HepG2 (cell line): ENCODE results near the gene ZNF239. TPM values are rescaled to one million over a fixed set of nuclear protein-coding genes. Genes with fewer than 3 reads are reported as not detected.

Experiments used
- ATAC-seq: fragments of 200-7000 bp; cut with Tn5 transposase; 3 replicates; pipeline ENCODE4 v1.9.1; 2020; ENCODE audit warnings: mild to moderate bottlenecking, moderate library complexity
- BruUV-seq: library from RNA; stranded (reverse); fragments of 400-500 nt; replicated peaks from 2 replicates; lab custom pipeline; 2021; lab: Mats Ljungman, UMichigan
- CTCF ChIA-PET: fragments of 300-600 bp; formaldehyde crosslinking; extraction: SDS; loops from one replicate; lab custom pipeline; 2021; ENCODE audit warnings: low total read pairs, inconsistent platforms, low intra/inter-chr PET ratio; lab: Yijun Ruan, JAX
- POLR2A ChIA-PET: fragments of 350-600 bp; sonication (Branson Sonifier 250); formaldehyde crosslinking; loops from one replicate; lab custom pipeline; 2020; ENCODE audit warnings: antibody characterized with exemption, inconsistent platforms; lab: Yijun Ruan, JAX
- DNase-seq: peaks from one replicate; pipeline ENCODE4 v3.0.0-alpha.2; 2015; ENCODE audit warnings: low spot score
- FAIRE-seq: peaks from 3 replicates; lab custom pipeline; 2011; peaks lifted over from hg19 to GRCh38; lab: Jason Lieb, UNC
- H2AFZ ChIP-seq: one replicate; pipeline ENCODE4 v1.6.1; 2011; ENCODE audit warnings: low read length, inconsistent platforms
- H3K27ac ChIP-seq: fragments of 300-600 bp; 3 replicates; pipeline ENCODE4 v1.8.0; 2011; ENCODE audit warnings: mixed run types, mild to moderate bottlenecking, mixed read lengths, low read length, inconsistent platforms; ENCODE audit not compliant: insufficient read depth; ENCODE audit errors: extremely low read length
- H3K27me3 ChIP-seq, 2 experiments: fragments of 200-600 bp in 1 of 2; 2 replicates in 1 of 2; 3 replicates in 1 of 2; pipeline versions ENCODE4 v1.6.0 to v1.8.0; 2011; ENCODE audit warnings: low read length in 2 of 2, mild to moderate bottlenecking in 2 of 2, moderate library complexity in 2 of 2, inconsistent platforms in 1 of 2; ENCODE audit not compliant: insufficient read depth in 2 of 2, control insufficient read depth in 1 of 2
- H3K36me3 ChIP-seq, 2 experiments: fragments of 200-600 bp in 1 of 2; replicated peaks in 1 of 2; 2 replicates in 1 of 2; 3 replicates in 1 of 2; pipeline versions ENCODE4 v1.5.1 to v1.8.0; 2011; ENCODE audit warnings: low read length in 2 of 2, inconsistent platforms in 1 of 2; ENCODE audit not compliant: insufficient read depth in 2 of 2, control insufficient read depth in 1 of 2
- H3K4me1 ChIP-seq: 2 replicates; pipeline ENCODE4 v1.5.1; 2012; ENCODE audit warnings: low read length, inconsistent platforms; ENCODE audit not compliant: insufficient read depth
- H3K4me2 ChIP-seq: 2 replicates; pipeline ENCODE4 v1.6.0; 2011; ENCODE audit warnings: low read depth, low read length, inconsistent platforms
- H3K4me3 ChIP-seq, 3 experiments: fragments of 200-600 bp in 1 of 3; sonication (generic), shearing (Covaris generic) in 1 of 3; replicated peaks in 1 of 3; 2 replicates each; pipeline ENCODE4 v1.5.1; 2011 to 2016; ENCODE audit warnings: low read length in 3 of 3, inconsistent platforms in 2 of 3, low read depth in 2 of 3, mild to moderate bottlenecking in 2 of 3, control low read depth in 1 of 3, mixed read lengths in 1 of 3; ENCODE audit not compliant: insufficient read depth in 1 of 3
- H3K79me2 ChIP-seq: one replicate; pipeline ENCODE4 v1.6.1; 2011; ENCODE audit warnings: low read length, inconsistent platforms; ENCODE audit not compliant: insufficient read depth
- H3K9ac ChIP-seq: 2 replicates; pipeline ENCODE4 v1.6.0; 2011; ENCODE audit warnings: mild to moderate bottlenecking, low read depth, low read length, inconsistent platforms; ENCODE audit not compliant: insufficient read depth
- H3K9me3 ChIP-seq: 2 replicates; pipeline ENCODE4 v1.5.1; 2012; ENCODE audit warnings: mild to moderate bottlenecking, low read length
- H4K20me1 ChIP-seq: 2 replicates; pipeline ENCODE4 v1.6.0; 2011; ENCODE audit warnings: inconsistent platforms, mild to moderate bottlenecking, low read length, moderate library complexity; ENCODE audit not compliant: insufficient read depth
- BRD4 ChIP-seq: sonication (generic); formaldehyde crosslinking; IDR thresholded peaks from 2 replicates; pipeline ENCODE4 v1.4.0; 2020; ENCODE audit warnings: missing genetic modification reagents
- CBFB ChIP-seq: sonication (generic); formaldehyde crosslinking; IDR thresholded peaks from 2 replicates; pipeline ENCODE4 v1.4.0; 2020; ENCODE audit warnings: missing genetic modification reagents
- IRF2 ChIP-seq: IDR thresholded peaks from 2 replicates; pipeline ENCODE4 v1.6.1; 2018; ENCODE audit warnings: missing genetic modification reagents, missing compliant biosample characterization
- KAT2B ChIP-seq: fragments of 150-350 bp; IDR thresholded peaks from 2 replicates; pipeline ENCODE4 v1.6.1; 2014; ENCODE audit warnings: low read depth, low read length, borderline replicate concordance
- KLF11 ChIP-seq: IDR thresholded peaks from 2 replicates; pipeline ENCODE4 v1.6.1; 2016; ENCODE audit warnings: missing compliant biosample characterization
- LCORL ChIP-seq, 2 experiments: fragments of 450-650 bp in 1 of 2; sonication (generic) in 1 of 2; formaldehyde crosslinking in 1 of 2; IDR thresholded peaks; 2 replicates each; pipeline versions ENCODE4 v1.5.0 to v1.6.1; 2017 to 2020; ENCODE audit warnings: antibody characterized with exemption in 1 of 2, missing genetic modification reagents in 1 of 2
- POLR2G ChIP-seq: fragments of 200-400 bp; formaldehyde crosslinking; IDR thresholded peaks from 2 replicates; pipeline ENCODE4 v1.6.1; 2018; ENCODE audit warnings: mild to moderate bottlenecking, low read depth, low read length, moderate library complexity
- RARA ChIP-seq: IDR thresholded peaks from 2 replicates; pipeline ENCODE4 v1.6.1; 2016; ENCODE audit warnings: missing genetic modification reagents, missing compliant biosample characterization
- THYN1 ChIP-seq: sonication (generic); formaldehyde crosslinking; IDR thresholded peaks from 2 replicates; pipeline ENCODE4 v1.8.1; 2023; ENCODE audit warnings: low read depth, mild to moderate bottlenecking, moderate library complexity, missing genetic modification reagents, borderline replicate concordance
- TRIM24 ChIP-seq: sonication (generic); formaldehyde crosslinking; IDR thresholded peaks from 2 replicates; pipeline ENCODE4 v1.8.0; 2022; ENCODE audit warnings: mild to moderate bottlenecking, missing genetic modification reagents
- ZNF30 ChIP-seq: sonication (generic); formaldehyde crosslinking; IDR thresholded peaks from 2 replicates; pipeline ENCODE4 v1.5.0; 2020; ENCODE audit warnings: mild to moderate bottlenecking, missing genetic modification reagents
- ZNF33A ChIP-seq: sonication (generic); formaldehyde crosslinking; IDR thresholded peaks from 2 replicates; pipeline ENCODE4 v1.5.1; 2020; ENCODE audit warnings: missing genetic modification reagents, mild to moderate bottlenecking, moderate library complexity, borderline replicate concordance
- ZNF451 ChIP-seq: sonication (generic); formaldehyde crosslinking; IDR thresholded peaks from 2 replicates; pipeline ENCODE4 v1.5.0; 2020; ENCODE audit warnings: mild to moderate bottlenecking, missing genetic modification reagents
- ZNF546 ChIP-seq: sonication (generic); formaldehyde crosslinking; conservative IDR thresholded peaks from 2 replicates; pipeline ENCODE4 v1.8.1; 2023; ENCODE audit warnings: mild to moderate bottlenecking, missing genetic modification reagents
- ZNF749 ChIP-seq: sonication (generic); formaldehyde crosslinking; IDR thresholded peaks from 2 replicates; pipeline ENCODE4 v1.8.0; 2022; ENCODE audit warnings: mild to moderate bottlenecking, missing genetic modification reagents, moderate library complexity, borderline replicate concordance
- in situ Hi-C: cut with HindIII; loops from 2 replicates; pipeline ENCODE4 v1.10.0; 2017; ENCODE audit warnings: low pct_unique_long_range_greater_than_20kb; ENCODE audit not compliant: extremely low pct_ligation_motif_present
- intact Hi-C: fragments of 100-400 bp; cut with micrococcal nuclease; formaldehyde crosslinking; loops from one replicate; pipeline ENCODE4 v1.10.0; 2022; ENCODE audit not compliant: unreplicated experiment
- polyA plus RNA-seq, 8 experiments: library from polyadenylated mRNA; depleted of rRNA in 3 of 8; stranded (reverse) in 7 of 8; unstranded in 1 of 8; fragments of >200 nt; fragmentation: Illumina TruSeq in 4 of 8; extraction: Trizol in 4 of 8; gene quantifications; 2 replicates each; pipeline versions ENCODE4 v1.2.1 to v1.2.3, GENCODE V29; 2011 to 2016; ENCODE audit warnings: low read depth in 4 of 8, missing spikeins in 1 of 8, mixed read lengths in 1 of 8; ENCODE audit not compliant: insufficient read depth in 1 of 8
- total RNA-seq, 5 experiments: library from RNA; depleted of rRNA; stranded (reverse); fragments of >200 nt; fragmentation: Illumina TruSeq; extraction: Trizol; gene quantifications; 2 replicates each; pipeline ENCODE4 v1.2.3, GENCODE V29; 2016; ENCODE audit warnings: low read depth in 1 of 5
- TF ChIP-seq, protein P1 (sequence below): sonication (generic); formaldehyde crosslinking; conservative IDR thresholded peaks from 2 replicates; pipeline ENCODE4 v1.5.0; 2020; ENCODE audit warnings: missing genetic modification reagents
- TF ChIP-seq, protein P2 (sequence below): IDR thresholded peaks from 2 replicates; pipeline ENCODE4 v1.6.1; 2012; ENCODE audit warnings: low read length, improper control_type of control experiment
- TF ChIP-seq, protein P3 (sequence below): sonication (generic); formaldehyde crosslinking; IDR thresholded peaks from 2 replicates; pipeline ENCODE4 v1.9.0; 2022; ENCODE audit warnings: low read depth, missing genetic modification reagents
- TF ChIP-seq, protein P4 (sequence below): sonication (generic); formaldehyde crosslinking; IDR thresholded peaks from 2 replicates; pipeline ENCODE4 v1.4.0; 2020; ENCODE audit warnings: mild to moderate bottlenecking, missing genetic modification reagents

The ZNF239 gene
- total and polyA plus RNA-seq, 2 of the 13 experiments (the other 11 are each of a cell fraction or from before 2014, with no cell fraction given) = 0.05 TPM; not detected in 1

DNA sequence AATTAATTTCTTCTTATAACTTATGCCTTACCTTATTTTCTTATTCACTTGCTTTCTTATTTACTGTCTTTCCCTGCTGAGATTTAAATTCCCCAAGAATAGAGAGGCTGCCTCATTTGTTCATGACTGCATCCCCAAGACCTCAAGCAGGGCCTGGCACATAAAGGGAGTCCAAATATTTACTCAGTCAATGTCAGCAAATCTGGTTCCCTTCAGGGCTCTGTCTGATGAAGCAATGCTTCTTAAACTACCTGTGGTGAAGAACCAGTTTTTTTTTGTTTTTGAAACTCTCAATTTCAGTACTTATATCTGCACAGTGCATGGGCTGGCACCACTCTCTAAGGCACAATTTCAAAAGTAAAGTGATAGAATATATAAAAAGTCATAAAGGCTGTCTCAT is 4.7 kb downstream of the ZNF239 start:
- H3K9me3 ChIP-seq = no peaks in the 10 kb centered on the region
- intact Hi-C loops = no loop called here
- H3K4me2 ChIP-seq = no peak overlapping the region
- no peaks in the 10 kb centered on the region for H3K79me2 ChIP-seq
- no peak for TF ChIP-seq LCORL (IDR thresholded peaks at IDR 0.05)
- TF ChIP-seq LCORL (CRISPR knock-in tag; IDR thresholded peaks at IDR 0.05) = no peak
- no peak for TF ChIP-seq KLF11
- TF ChIP-seq ZNF33A (CRISPR knock-in tag) = no peak
- no peak for TF ChIP-seq ZNF546
- no peak for TF ChIP-seq POLR2G
- no peak for TF ChIP-seq TRIM24 (CRISPR knock-in tag)
- TF ChIP-seq, protein P1, sequence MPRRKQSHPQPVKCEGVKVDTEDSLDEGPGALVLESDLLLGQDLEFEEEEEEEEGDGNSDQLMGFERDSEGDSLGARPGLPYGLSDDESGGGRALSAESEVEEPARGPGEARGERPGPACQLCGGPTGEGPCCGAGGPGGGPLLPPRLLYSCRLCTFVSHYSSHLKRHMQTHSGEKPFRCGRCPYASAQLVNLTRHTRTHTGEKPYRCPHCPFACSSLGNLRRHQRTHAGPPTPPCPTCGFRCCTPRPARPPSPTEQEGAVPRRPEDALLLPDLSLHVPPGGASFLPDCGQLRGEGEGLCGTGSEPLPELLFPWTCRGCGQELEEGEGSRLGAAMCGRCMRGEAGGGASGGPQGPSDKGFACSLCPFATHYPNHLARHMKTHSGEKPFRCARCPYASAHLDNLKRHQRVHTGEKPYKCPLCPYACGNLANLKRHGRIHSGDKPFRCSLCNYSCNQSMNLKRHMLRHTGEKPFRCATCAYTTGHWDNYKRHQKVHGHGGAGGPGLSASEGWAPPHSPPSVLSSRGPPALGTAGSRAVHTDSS = no peak
- TF ChIP-seq BRD4 (CRISPR knock-in tag) = no peak
- no peak for TF ChIP-seq KAT2B
- no peak for TF ChIP-seq IRF2
- TF ChIP-seq, protein P2, sequence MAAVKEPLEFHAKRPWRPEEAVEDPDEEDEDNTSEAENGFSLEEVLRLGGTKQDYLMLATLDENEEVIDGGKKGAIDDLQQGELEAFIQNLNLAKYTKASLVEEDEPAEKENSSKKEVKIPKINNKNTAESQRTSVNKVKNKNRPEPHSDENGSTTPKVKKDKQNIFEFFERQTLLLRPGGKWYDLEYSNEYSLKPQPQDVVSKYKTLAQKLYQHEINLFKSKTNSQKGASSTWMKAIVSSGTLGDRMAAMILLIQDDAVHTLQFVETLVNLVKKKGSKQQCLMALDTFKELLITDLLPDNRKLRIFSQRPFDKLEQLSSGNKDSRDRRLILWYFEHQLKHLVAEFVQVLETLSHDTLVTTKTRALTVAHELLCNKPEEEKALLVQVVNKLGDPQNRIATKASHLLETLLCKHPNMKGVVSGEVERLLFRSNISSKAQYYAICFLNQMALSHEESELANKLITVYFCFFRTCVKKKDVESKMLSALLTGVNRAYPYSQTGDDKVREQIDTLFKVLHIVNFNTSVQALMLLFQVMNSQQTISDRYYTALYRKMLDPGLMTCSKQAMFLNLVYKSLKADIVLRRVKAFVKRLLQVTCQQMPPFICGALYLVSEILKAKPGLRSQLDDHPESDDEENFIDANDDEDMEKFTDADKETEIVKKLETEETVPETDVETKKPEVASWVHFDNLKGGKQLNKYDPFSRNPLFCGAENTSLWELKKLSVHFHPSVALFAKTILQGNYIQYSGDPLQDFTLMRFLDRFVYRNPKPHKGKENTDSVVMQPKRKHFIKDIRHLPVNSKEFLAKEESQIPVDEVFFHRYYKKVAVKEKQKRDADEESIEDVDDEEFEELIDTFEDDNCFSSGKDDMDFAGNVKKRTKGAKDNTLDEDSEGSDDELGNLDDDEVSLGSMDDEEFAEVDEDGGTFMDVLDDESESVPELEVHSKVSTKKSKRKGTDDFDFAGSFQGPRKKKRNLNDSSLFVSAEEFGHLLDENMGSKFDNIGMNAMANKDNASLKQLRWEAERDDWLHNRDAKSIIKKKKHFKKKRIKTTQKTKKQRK = no peak
- TF ChIP-seq, protein P3, sequence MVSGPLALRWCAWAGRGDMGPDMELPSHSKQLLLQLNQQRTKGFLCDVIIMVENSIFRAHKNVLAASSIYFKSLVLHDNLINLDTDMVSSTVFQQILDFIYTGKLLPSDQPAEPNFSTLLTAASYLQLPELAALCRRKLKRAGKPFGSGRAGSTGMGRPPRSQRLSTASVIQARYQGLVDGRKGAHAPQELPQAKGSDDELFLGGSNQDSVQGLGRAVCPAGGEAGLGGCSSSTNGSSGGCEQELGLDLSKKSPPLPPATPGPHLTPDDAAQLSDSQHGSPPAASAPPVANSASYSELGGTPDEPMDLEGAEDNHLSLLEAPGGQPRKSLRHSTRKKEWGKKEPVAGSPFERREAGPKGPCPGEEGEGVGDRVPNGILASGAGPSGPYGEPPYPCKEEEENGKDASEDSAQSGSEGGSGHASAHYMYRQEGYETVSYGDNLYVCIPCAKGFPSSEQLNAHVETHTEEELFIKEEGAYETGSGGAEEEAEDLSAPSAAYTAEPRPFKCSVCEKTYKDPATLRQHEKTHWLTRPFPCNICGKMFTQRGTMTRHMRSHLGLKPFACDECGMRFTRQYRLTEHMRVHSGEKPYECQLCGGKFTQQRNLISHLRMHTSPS (CRISPR knock-in tag) = no peak
- no peak for TF ChIP-seq ZNF30
- no peak for TF ChIP-seq ZNF451 (CRISPR knock-in tag)
- TF ChIP-seq, protein P4, sequence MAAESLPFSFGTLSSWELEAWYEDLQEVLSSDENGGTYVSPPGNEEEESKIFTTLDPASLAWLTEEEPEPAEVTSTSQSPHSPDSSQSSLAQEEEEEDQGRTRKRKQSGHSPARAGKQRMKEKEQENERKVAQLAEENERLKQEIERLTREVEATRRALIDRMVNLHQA = no peak
- no peak for TF ChIP-seq THYN1 (CRISPR knock-in tag)
- no peak for TF ChIP-seq CBFB
- TF ChIP-seq ZNF749 = no peak
- no peak for TF ChIP-seq RARA (CRISPR knock-in tag)
- H3K27ac ChIP-seq = no peak overlapping the region
- H3K27me3 ChIP-seq = no peaks in the 10 kb centered on the region
- DNase-seq (no peak), FAIRE-seq (no peak), ATAC-seq (no peak)
- H3K4me3 ChIP-seq = no peak overlapping the region
- no peak overlapping the region for H2AFZ ChIP-seq
- no peak overlapping the region for H3K9ac ChIP-seq
- no peaks in the 10 kb centered on the region for H4K20me1 ChIP-seq
- CTCF ChIA-PET = no interaction called here
- POLR2A ChIA-PET = no interaction called here
- H3K4me1 ChIP-seq = no peaks in the 10 kb centered on the region
- BruUV-seq = no TSS peak
- in situ Hi-C loops = no loop called here
- H3K36me3 ChIP-seq = no peaks in the 10 kb centered on the region
